GM19328 (cell line): ENCODE data around the gene DLG2.
"Not testable (repeated sequence)": the region's sequence is repeated elsewhere in the genome, so short reads cannot be mapped to it uniquely, and the experiment has no call there.

Experiments
- ATAC-seq: cut with Tn5 transposase; IDR thresholded peaks from one replicate; pipeline ENCODE4 v1.9.1; 2021; ENCODE audit warnings: mild to moderate bottlenecking, moderate library complexity; ENCODE audit not compliant: unreplicated experiment

Gene DLG2

GRCh38 chr11:85048801-85049200, 578.3 kb downstream of the DLG2 start:
- ATAC-seq, result no peak

- ATAC-seq, result no peak
These were observed 581.4 kb downstream of the DLG2 start for GRCh38 chr11:85045716-85046115.

GRCh38 chr11:85044911-85045310, 582.2 kb downstream of the DLG2 start:
- ATAC-seq, result no peak

- ATAC-seq, result no peak
These were observed 584.8 kb downstream of the DLG2 start for GRCh38 chr11:85042361-85042760.

- ATAC-seq, result no peak
These were observed 587.0 kb downstream of the DLG2 start for GRCh38 chr11:85040166-85040565.

GRCh38 chr11:85029964-85030363, 597.2 kb downstream of the DLG2 start:
- ATAC-seq, result no peak

- no peak for ATAC-seq
These were observed 598.6 kb downstream of the DLG2 start for GRCh38 chr11:85028329-85029101.

GRCh38 chr11:85027346-85027745, 599.8 kb downstream of the DLG2 start:
- no peak for ATAC-seq

- ATAC-seq, result no peak
These were observed 606.1 kb downstream of the DLG2 start for GRCh38 chr11:85021058-85021457.

GRCh38 chr11:84993386-84993785, 633.8 kb downstream of the DLG2 start:
- no peak for ATAC-seq

GRCh38 chr11:84990141-84990540, 637.0 kb downstream of the DLG2 start:
- no peak for ATAC-seq

GRCh38 chr11:84987686-84988187, 639.4 kb downstream of the DLG2 start:
- ATAC-seq, result not testable (repeated sequence)

- ATAC-seq, result no peak
These were observed 645.8 kb downstream of the DLG2 start for GRCh38 chr11:84981301-84981700.

- no peak for ATAC-seq
These were observed 658.0 kb downstream of the DLG2 start for GRCh38 chr11:84969103-84969502.

GRCh38 chr11:84965484-84965883, 661.7 kb downstream of the DLG2 start:
- ATAC-seq, result no peak

- ATAC-seq, result no peak
These were observed 663.9 kb downstream of the DLG2 start for GRCh38 chr11:84963240-84963639.

GRCh38 chr11:84962018-84962417, 665.1 kb downstream of the DLG2 start:
- no peak for ATAC-seq

- ATAC-seq, result no peak
These were observed 668.8 kb downstream of the DLG2 start for GRCh38 chr11:84958295-84958694.

- ATAC-seq, result no peak
These were observed 676.4 kb downstream of the DLG2 start for GRCh38 chr11:84950569-84951270.

GRCh38 chr11:84947970-84948580, 679.1 kb downstream of the DLG2 start:
- ATAC-seq, result no peak

GRCh38 chr11:84947070-84947469, 680.1 kb downstream of the DLG2 start:
- ATAC-seq, result no peak

GRCh38 chr11:84930863-84931262, 696.3 kb downstream of the DLG2 start:
- no peak for ATAC-seq
